Mesenchymal stem cell (in vitro differentiated cells and primary cell): ENCODE results near the gene GK.

ENCODE experiments used
- DNase-seq: peaks from one replicate; pipeline ENCODE4 v3.0.0-alpha.2; 2013
- H2AFZ ChIP-seq: one replicate; pipeline ENCODE4 v1.6.1; 2013; ENCODE audit warnings: low read depth, mild to moderate bottlenecking, control low read depth, inconsistent platforms, low read length, moderate library complexity
- H2AK5ac ChIP-seq: 2 replicates; pipeline ENCODE4 v1.6.1; 2013; ENCODE audit warnings: low read length, moderate library complexity, mild to moderate bottlenecking, inconsistent platforms; ENCODE audit not compliant: severe bottlenecking
- H2BK120ac ChIP-seq: one replicate; pipeline ENCODE4 v1.6.1; 2013; ENCODE audit warnings: low read depth, mild to moderate bottlenecking, inconsistent platforms, low read length, moderate library complexity
- H2BK12ac ChIP-seq, 2 experiments: one replicate each; pipeline ENCODE4 v1.6.1; 2013; ENCODE audit warnings: inconsistent platforms in 2 of 2, low read length in 2 of 2, mild to moderate bottlenecking in 2 of 2, moderate library complexity in 2 of 2, control low read depth in 1 of 2
- H2BK15ac ChIP-seq: one replicate; pipeline ENCODE4 v1.6.1; 2013; ENCODE audit warnings: mild to moderate bottlenecking, low read depth, inconsistent platforms; ENCODE audit not compliant: poor library complexity, severe bottlenecking
- H2BK5ac ChIP-seq: 2 replicates; pipeline ENCODE4 v1.6.1; 2013; ENCODE audit warnings: low read depth, mild to moderate bottlenecking, low read length, control low read depth, inconsistent platforms; ENCODE audit not compliant: poor library complexity, severe bottlenecking
- H3K14ac ChIP-seq, 2 experiments: one replicate each; pipeline ENCODE4 v1.6.1; 2013; ENCODE audit warnings: inconsistent platforms in 2 of 2, low read length in 2 of 2, control low read depth in 1 of 2, mild to moderate bottlenecking in 1 of 2, moderate library complexity in 1 of 2
- H3K18ac ChIP-seq, 2 experiments: one replicate each; pipeline ENCODE4 v1.6.1; 2013; ENCODE audit warnings: inconsistent platforms in 2 of 2, low read length in 2 of 2, control low read depth in 1 of 2, low read depth in 1 of 2, mild to moderate bottlenecking in 1 of 2
- H3K23ac ChIP-seq, 2 experiments: one replicate each; pipeline ENCODE4 v1.6.1; 2013; ENCODE audit warnings: inconsistent platforms in 2 of 2, low read length in 2 of 2, mild to moderate bottlenecking in 2 of 2, moderate library complexity in 2 of 2, control low read depth in 1 of 2
- H3K27ac ChIP-seq: 2 replicates; pipeline ENCODE4 v1.5.1; 2013; ENCODE audit warnings: mild to moderate bottlenecking, moderate library complexity, low read length, control low read depth, inconsistent platforms; ENCODE audit not compliant: poor library complexity, severe bottlenecking
- H3K27me3 ChIP-seq, 2 experiments: 2 replicates each; pipeline versions ENCODE4 v1.6.1 to v1.7.0; 2013; ENCODE audit warnings: low read length in 2 of 2, mild to moderate bottlenecking in 2 of 2, moderate library complexity in 2 of 2, control low read depth in 1 of 2, inconsistent platforms in 1 of 2; ENCODE audit not compliant: control insufficient read depth in 1 of 2, insufficient read depth in 1 of 2
- H3K36me3 ChIP-seq, 2 experiments: 2 replicates each; pipeline versions ENCODE4 v1.6.1 to v1.7.0; 2013; ENCODE audit warnings: low read length in 2 of 2, control low read depth in 1 of 2, inconsistent platforms in 1 of 2, low read depth in 1 of 2, mild to moderate bottlenecking in 1 of 2; ENCODE audit not compliant: insufficient read depth in 2 of 2, control insufficient read depth in 1 of 2
- H3K4ac ChIP-seq, 2 experiments: one replicate each; pipeline ENCODE4 v1.6.1; 2013; ENCODE audit warnings: inconsistent platforms in 2 of 2, low read length in 2 of 2, mild to moderate bottlenecking in 2 of 2, moderate library complexity in 2 of 2, control low read depth in 1 of 2, low read depth in 1 of 2
- H3K4me1 ChIP-seq: 2 replicates; pipeline ENCODE4 v1.6.1; 2013; ENCODE audit warnings: low read depth, low read length, control low read depth; ENCODE audit not compliant: control insufficient read depth, insufficient read depth
- H3K4me2 ChIP-seq: 2 replicates; pipeline ENCODE4 v1.6.1; 2013; ENCODE audit warnings: low read length, mild to moderate bottlenecking, inconsistent platforms; ENCODE audit not compliant: poor library complexity, severe bottlenecking
- H3K4me3 ChIP-seq, 2 experiments: 2 replicates each; pipeline versions ENCODE4 v1.5.1 to v1.7.0; 2013; ENCODE audit warnings: low read length in 2 of 2, mild to moderate bottlenecking in 2 of 2, control low read depth in 1 of 2, low read depth in 1 of 2; ENCODE audit not compliant: insufficient read depth in 1 of 2
- H3K79me1 ChIP-seq: replicated peaks from 2 replicates; pipeline ENCODE4 v1.6.1; 2013; ENCODE audit warnings: mild to moderate bottlenecking, control low read depth, low read length, inconsistent platforms; ENCODE audit not compliant: poor library complexity, severe bottlenecking
- H3K9ac ChIP-seq: 2 replicates; pipeline ENCODE4 v1.7.0; 2013; ENCODE audit warnings: mild to moderate bottlenecking, low read length, moderate library complexity
- H3K9me3 ChIP-seq: 2 replicates; pipeline ENCODE4 v1.7.0; 2013; ENCODE audit warnings: mild to moderate bottlenecking, low read length; ENCODE audit not compliant: control insufficient read depth
- H4K8ac ChIP-seq: one replicate; pipeline ENCODE4 v1.6.1; 2013; ENCODE audit warnings: inconsistent platforms, mild to moderate bottlenecking, low read length, moderate library complexity
- H4K91ac ChIP-seq: one replicate; pipeline ENCODE4 v1.6.1; 2013; ENCODE audit warnings: mild to moderate bottlenecking, low read length, inconsistent platforms
- WGBS: methylation state at CpG from one replicate; pipeline ENCODE4 v1.1.7; 2013; ENCODE audit warnings: mixed read lengths; 5-methylcytosine and 5-hydroxymethylcytosine counted together

The GK gene

DNA sequence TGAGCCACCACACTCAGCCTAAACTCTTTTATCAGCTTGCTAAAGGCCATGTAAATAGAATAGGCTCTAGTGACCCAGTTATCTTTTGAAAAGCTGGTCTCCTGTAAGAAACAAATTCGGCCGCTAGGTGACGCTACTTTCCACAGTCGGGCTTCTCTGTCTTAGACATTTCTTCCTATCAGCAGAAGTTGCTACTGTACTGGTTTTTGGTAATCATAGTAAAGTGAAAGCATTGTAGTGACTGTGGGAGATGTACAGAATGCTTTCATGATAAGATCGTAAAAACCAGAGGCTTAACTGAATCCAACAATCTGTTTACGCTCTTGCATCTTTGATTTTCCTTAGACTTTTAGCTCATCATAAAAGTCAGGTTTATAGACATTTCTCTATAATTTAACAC, 82.6 kb downstream of the GK start:
- no peak overlapping the region for H2AK5ac ChIP-seq
- H3K27me3 ChIP-seq, result peaks cover 0 to 4% of the 10 kb centered on the region in 2 experiments
- H2BK12ac ChIP-seq, result no peak overlapping the region
- no peak overlapping the region for H3K4ac ChIP-seq
- H3K4me2 ChIP-seq, result no peak overlapping the region
- WGBS, result 0% methylated on average over 2 of the region's 6 CpGs
- no peak overlapping the region for H3K14ac ChIP-seq
- H3K79me1 ChIP-seq, result no peaks in the 10 kb centered on the region
- no peak overlapping the region for H4K8ac ChIP-seq
- H4K91ac ChIP-seq, result no peak overlapping the region
- no peak overlapping the region for H2BK15ac ChIP-seq
- H3K9ac ChIP-seq, result no peak overlapping the region
- no peaks in the 10 kb centered on the region for H3K36me3 ChIP-seq
- peak; percentile 56 for DNase-seq
- H3K23ac ChIP-seq, result no peak overlapping the region
- no peak overlapping the region for H3K4me3 ChIP-seq
- no peak overlapping the region for H2BK5ac ChIP-seq
- no peak overlapping the region for H2BK120ac ChIP-seq
- no peaks in the 10 kb centered on the region for H3K9me3 ChIP-seq
- no peak overlapping the region for H3K18ac ChIP-seq
- H3K4me1 ChIP-seq, result no peaks in the 10 kb centered on the region
- no peak overlapping the region for H3K27ac ChIP-seq
- H2AFZ ChIP-seq, result no peak overlapping the region

DNA sequence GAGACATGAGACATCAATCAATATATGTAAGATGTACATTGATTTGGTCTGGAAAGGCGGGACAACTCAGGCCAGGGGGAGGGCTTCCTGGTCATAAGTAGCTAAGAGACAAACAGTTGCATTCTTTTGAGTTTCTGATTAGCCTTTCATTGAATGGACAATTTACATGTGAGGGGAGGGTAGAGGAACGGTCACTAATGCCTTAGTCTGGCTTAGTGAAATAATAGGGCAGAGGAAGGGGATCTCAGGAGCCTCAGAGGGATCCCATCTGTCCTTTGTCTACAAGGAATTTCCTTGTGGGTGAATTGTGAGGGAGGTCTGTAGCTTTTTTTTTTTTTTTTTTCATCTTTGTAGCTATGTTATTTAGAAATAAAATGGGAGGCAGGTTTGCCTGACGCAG, 88.3 kb downstream of the GK start:
- peaks cover 0 to 6% of the 10 kb centered on the region in 2 experiments for H3K27me3 ChIP-seq
- no peak overlapping the region for H3K4me2 ChIP-seq
- H3K4ac ChIP-seq, result no peak overlapping the region
- no peak overlapping the region for H3K27ac ChIP-seq
- H2BK12ac ChIP-seq, result no peak overlapping the region
- H2BK120ac ChIP-seq, result no peak overlapping the region
- H3K18ac ChIP-seq, result no peak overlapping the region
- no peaks in the 10 kb centered on the region for H3K79me1 ChIP-seq
- no peak overlapping the region for H2AFZ ChIP-seq
- no peaks in the 10 kb centered on the region for H3K4me1 ChIP-seq
- no peak for DNase-seq
- H3K9ac ChIP-seq, result no peak overlapping the region
- H3K14ac ChIP-seq, result no peak overlapping the region
- H4K8ac ChIP-seq, result no peak overlapping the region
- H2BK15ac ChIP-seq, result no peak overlapping the region
- H2BK5ac ChIP-seq, result no peak overlapping the region
- no peak overlapping the region for H3K4me3 ChIP-seq
- no peaks in the 10 kb centered on the region for H3K9me3 ChIP-seq
- H2AK5ac ChIP-seq, result no peak overlapping the region
- H3K23ac ChIP-seq, result no peak overlapping the region
- WGBS, result 35% methylated on average over 2 of the region's 3 CpGs
- H3K36me3 ChIP-seq, result no peaks in the 10 kb centered on the region
- H4K91ac ChIP-seq, result no peak overlapping the region

DNA sequence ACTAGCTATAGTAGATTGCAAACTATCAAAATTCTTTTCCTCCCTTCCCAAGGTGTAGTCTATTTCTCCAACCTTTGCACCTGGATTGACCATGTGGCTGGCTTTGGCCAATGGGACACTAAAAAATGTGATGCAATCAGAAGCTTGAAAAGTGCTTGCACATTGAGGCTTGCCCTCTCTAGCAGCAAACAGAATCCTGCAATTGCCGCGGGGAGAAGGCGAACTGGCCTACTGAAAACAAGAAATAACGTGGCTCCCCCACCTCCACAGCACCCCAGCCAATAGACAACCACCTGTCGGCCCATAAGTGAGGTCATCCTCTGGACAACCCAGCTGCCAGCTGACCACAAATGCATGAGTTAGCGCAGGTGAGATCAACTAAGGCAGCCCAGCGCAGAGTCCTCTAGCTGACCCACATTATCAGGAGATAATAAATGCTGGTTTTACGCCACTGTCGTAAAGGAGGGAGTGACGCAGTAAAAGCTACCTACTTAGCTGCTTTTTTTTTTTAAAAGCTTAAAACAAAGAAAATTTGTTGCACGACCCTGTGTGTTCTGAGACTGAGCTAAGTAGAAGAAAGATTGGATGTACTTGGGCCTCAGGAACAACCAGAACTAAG, 95.2 kb downstream of the GK start:
- H2BK15ac ChIP-seq, result no peak overlapping the region
- peaks cover 0 to 3% of the 10 kb centered on the region in 2 experiments for H3K27me3 ChIP-seq
- H2BK120ac ChIP-seq, result no peak overlapping the region
- no peaks in the 10 kb centered on the region for H3K36me3 ChIP-seq
- no peak overlapping the region for H3K14ac ChIP-seq
- no peak overlapping the region for H3K23ac ChIP-seq
- no peak overlapping the region for H3K9ac ChIP-seq
- no peak overlapping the region for H2BK12ac ChIP-seq
- H3K4me1 ChIP-seq, result no peaks in the 10 kb centered on the region
- no peaks in the 10 kb centered on the region for H3K9me3 ChIP-seq
- DNase-seq, result no peak
- no peak overlapping the region for H4K91ac ChIP-seq
- H3K18ac ChIP-seq, result no peak overlapping the region
- no peak overlapping the region for H2AK5ac ChIP-seq
- no peak overlapping the region for H3K27ac ChIP-seq
- no peak overlapping the region for H3K4me3 ChIP-seq
- no peak overlapping the region for H3K4ac ChIP-seq
- no peak overlapping the region for H4K8ac ChIP-seq
- no peak overlapping the region for H3K4me2 ChIP-seq
- 92% methylated on average over 11 of the region's 11 CpGs for WGBS
- H3K79me1 ChIP-seq, result no peaks in the 10 kb centered on the region
- no peak overlapping the region for H2AFZ ChIP-seq
- H2BK5ac ChIP-seq, result no peak overlapping the region

DNA sequence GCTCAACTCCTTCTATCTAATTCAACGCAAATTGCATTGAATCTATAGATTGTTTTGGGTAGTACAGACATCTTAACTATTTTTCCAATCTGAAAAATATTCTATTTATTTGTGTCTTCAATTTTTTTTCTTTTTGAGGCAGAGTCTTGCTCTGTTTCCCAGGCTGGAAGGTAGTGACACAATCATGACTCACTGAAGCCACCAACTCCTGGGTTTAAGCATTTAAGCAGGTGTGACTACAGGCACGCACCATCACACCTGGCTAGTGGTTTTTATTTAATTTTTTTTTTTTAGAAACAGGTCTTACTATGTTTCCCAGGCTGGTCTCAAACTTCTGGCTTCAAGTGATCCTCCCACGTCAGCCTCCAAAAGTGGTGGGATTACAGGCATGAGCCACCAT, 98.3 kb downstream of the GK start:
- Histone ChIP-seq H4K8ac (no peak overlapping the region), H3K14ac (no peak overlapping the region), H4K91ac (no peak overlapping the region), H2BK15ac (no peak overlapping the region), H3K36me3 (no peaks in the 10 kb centered on the region), H3K9ac (no peak overlapping the region), H3K18ac (no peak overlapping the region), H3K27ac (no peak overlapping the region), H3K4me3 (no peak overlapping the region), H2AK5ac (no peak overlapping the region), H2AFZ (no peak overlapping the region), H2BK120ac (no peak overlapping the region), H3K79me1 (no peaks in the 10 kb centered on the region), H3K4me1 (no peaks in the 10 kb centered on the region), H3K9me3 (no peaks in the 10 kb centered on the region), H3K27me3 (no peaks in the 10 kb centered on the region), H3K4me2 (no peak overlapping the region), H3K23ac (no peak overlapping the region), H2BK12ac (no peak overlapping the region), H2BK5ac (no peak overlapping the region), H3K4ac (no peak overlapping the region)
- 80% methylated on average over 1 of the region's 3 CpGs for WGBS
- no peak for DNase-seq
